NCI-H146 treated with DMSO at 0.1 percent for 48 hours (cell line): ENCODE data around the gene SLC29A4.
A peak's percentile ranks its signal among the peaks of the same experiment; 100 is the strongest.
"Not testable (repeated sequence)": the region's sequence is repeated elsewhere in the genome, so short reads cannot be mapped to it uniquely, and the experiment has no call there.

Experiments
- DNase-seq: peaks from one replicate; lab custom pipeline; 2025; ENCODE audit not compliant: unreplicated experiment; lab: John Stamatoyannopoulos, UW

The SLC29A4 gene

DNA sequence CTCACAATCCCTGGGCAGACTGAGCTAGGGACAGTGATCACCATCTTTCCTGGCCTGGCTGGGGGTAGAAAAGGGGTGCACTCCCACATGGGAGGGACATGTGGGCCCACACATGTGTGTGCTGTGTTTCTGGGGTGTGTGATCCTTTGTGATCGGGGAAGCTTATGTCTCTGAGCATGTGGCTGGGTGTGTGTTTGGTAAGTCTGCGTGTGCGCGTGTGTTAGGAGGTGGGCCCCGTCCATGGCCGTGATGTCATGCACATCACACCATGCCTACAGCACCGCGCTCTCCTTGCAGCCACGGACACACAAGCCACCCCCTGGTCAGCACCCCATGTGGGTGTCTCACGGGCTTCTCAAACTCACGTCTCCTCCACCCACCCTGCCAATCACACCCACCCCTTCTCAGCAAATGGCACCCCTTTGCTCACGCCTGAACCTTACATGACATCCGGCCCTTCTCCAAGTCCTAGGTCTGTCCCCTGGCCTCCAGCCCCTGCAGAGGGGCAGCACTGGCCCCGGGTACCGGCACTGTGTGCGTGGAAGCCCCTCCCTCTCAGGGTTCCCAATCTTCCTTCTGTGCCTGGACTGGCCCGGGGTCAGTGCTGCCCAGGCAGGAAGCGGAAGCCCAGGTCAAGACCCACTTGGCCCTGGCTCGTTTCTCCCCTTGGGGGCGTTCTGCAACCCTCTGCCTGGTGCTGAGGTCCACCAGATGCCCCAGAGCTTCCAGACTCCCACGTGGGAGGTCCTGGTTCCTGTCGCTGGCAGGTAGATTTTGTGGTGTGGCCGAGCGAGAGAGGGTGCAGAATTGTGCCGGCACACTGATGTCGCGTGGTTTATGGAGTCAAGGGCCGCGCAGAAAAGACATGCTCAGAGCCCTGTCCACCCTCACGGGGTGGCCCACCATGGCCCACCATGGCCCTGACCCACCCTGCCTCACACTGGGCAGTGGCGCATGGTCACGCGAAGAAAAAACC lies 12.6 kb downstream of the SLC29A4 start:
- DNase-seq: no peak

DNA sequence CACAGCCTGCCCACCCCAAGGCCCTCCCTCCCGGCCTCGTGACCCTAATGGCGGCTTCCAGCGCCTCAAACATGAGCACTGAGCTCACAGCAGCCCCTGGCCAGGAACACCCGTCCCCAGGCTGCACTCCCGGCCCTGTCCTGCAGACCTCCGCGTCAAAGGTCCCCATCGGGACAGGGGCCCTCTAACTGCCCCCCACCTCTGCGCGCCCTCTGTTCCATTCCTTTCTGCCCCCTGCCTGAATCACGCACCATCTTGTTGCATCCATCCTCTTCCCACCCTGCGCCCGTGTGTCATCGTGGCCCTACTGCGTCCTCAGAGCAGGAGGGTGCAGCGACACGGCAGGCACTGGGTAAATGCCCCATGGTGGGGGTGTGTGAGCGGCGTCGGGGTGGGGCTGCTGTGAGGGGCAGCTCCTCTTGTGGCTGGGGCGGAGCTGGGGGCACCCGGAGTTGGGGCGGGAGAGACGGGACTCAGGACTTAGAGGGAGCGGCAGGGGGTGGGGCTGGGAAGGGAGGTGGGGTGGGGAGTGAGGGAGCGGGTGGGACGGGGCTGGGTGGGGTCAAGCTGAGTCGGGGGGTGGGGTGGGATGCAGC lies 13.4 kb downstream of the SLC29A4 start:
- DNase-seq: no peak

DNA sequence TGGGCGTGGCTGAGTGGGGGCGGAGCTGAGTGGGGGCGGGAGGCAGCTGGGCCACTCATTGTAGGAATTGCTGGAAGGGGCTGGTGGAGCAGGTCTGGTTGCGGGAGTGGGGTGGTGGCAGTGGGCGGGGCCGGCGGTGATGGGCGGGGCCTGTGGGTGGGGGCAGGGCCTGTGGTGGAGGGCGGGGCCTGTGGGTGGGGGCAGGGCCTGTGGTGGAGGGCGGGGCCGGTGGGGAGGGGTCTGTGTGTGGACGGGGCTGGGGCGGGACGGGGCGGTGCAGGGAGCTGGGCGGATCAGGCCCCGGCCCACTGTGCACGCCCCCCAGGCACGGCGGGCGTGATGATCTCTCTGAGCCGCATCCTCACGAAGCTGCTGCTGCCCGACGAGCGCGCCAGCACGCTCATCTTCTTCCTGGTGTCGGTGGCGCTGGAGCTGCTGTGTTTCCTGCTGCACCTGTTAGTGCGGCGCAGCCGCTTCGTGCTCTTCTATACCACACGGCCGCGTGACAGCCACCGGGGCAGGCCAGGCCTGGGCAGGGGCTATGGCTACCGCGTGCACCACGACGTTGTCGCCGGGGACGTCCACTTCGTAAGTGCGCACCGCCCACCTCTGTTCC lies 14.0 kb downstream of the SLC29A4 start:
- DNase-seq: peak; percentile 18

DNA sequence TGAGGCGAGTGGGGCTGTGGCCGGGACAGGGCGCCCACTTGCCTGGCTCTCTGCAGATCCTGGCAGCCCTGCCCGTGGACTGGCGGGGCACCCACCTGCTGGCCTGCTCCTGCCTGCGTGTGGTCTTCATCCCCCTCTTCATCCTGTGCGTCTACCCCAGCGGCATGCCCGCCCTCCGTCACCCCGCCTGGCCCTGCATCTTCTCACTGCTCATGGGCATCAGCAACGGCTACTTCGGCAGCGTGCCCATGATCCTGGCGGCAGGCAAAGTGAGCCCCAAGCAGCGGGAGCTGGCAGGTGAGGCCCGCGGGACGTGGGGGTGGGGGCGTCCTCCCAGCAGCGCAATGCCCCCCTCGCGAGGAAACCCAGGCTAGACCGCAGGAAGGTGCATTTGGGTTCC lies 17.6 kb downstream of the SLC29A4 start:
- DNase-seq: no peak

DNA sequence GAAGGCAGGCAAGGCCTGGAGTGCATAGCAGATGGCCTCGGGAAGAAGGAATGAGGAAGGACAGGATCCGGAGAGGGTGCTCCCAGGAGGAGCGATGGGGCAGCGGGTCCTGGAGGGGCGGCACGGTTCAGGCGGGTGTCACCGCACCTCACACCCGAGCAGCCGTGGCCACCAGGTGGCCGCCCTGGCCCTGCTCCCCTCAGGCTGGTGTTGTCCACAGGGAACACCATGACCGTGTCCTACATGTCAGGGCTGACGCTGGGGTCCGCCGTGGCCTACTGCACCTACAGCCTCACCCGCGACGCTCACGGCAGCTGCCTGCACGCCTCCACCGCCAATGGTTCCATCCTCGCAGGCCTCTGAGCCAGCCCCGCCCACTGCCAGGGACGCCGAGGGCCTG lies 19.8 kb downstream of the SLC29A4 start:
- DNase-seq: no peak

DNA sequence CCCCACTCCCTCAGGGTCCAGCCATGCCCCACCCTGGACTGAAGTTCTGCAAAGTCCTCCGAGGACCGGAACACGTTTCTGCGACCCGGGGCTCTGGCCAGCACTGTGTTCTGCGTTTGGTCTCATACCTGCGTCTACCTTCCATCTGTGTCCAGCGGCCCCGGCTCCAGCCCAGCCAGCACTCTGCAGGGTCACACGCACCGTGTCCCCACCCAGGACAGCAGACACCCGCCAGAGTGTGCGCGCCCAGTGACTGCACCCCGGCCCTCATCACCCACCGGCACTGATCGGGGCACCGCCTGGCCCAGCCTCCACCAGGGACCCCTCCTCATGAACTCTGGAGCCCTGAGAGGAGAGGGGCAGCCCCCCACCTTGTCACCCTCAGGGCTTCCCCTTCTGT lies 20.3 kb downstream of the SLC29A4 start:
- no peak for DNase-seq

DNA sequence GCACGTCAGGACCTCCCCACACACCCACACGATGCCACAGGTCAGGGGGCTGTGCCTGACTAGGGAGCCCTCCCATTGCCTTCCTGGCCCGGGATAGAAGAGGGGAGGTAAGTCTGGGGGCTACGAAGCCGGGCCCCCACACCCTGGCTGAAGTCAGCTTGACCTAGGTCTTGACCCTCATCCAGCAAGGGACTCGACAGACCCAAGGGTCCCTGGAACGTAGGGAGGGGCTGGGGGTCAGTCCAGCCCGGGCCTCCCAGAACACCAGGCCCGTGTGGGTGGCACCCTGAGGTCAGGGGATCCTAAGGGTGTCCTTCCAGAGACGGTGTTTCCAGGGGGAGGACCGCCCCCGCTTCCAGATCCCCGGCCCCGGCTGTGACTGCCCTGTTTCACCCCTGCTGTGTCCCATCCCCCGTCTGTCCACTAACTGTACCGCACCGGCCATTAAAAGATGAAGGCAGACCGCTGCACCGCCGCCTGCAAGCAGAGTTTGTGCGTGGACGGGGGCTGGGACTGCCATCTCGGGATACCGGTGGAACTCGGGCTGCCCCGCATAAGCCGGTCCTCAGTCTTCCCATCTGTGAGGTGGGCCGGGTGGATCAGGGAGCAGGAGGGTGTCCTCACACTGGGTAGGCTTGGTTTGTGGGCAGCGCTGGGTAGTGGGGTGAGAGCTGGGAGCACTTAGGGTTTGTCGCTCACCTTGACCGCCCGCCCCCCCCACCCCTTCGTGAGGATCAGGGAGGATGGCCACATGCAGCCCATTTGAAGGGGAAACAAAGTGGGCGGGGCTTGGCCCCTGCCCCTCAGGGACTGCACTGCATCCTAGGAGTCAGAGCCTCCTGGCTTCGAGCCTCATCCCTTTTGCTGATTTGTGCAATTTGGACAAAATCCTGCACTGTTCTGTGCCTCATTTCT lies 21.1 kb downstream of the SLC29A4 start:
- DNase-seq: no peak

DNA sequence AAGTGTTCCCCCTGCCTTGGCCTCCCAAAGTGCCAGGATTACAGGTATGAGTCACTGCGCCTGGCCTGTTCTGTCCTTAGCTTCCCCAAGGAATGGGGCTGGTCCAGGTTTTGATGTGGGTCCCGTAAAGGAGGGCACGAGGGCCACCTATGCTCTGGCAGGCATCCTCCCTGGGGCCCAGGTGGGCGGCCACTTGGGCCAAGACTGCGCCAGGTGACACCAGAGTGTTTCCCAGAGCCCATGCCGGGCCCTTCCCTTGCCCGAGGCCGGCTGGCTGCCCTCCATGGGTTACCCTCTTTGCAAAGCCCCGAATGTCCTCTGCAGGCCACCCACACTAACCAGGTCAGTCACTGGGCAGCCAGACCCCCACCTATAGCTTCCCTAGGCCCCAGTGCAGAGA lies 22.3 kb downstream of the SLC29A4 start:
- not testable (repeated sequence) for DNase-seq

DNA sequence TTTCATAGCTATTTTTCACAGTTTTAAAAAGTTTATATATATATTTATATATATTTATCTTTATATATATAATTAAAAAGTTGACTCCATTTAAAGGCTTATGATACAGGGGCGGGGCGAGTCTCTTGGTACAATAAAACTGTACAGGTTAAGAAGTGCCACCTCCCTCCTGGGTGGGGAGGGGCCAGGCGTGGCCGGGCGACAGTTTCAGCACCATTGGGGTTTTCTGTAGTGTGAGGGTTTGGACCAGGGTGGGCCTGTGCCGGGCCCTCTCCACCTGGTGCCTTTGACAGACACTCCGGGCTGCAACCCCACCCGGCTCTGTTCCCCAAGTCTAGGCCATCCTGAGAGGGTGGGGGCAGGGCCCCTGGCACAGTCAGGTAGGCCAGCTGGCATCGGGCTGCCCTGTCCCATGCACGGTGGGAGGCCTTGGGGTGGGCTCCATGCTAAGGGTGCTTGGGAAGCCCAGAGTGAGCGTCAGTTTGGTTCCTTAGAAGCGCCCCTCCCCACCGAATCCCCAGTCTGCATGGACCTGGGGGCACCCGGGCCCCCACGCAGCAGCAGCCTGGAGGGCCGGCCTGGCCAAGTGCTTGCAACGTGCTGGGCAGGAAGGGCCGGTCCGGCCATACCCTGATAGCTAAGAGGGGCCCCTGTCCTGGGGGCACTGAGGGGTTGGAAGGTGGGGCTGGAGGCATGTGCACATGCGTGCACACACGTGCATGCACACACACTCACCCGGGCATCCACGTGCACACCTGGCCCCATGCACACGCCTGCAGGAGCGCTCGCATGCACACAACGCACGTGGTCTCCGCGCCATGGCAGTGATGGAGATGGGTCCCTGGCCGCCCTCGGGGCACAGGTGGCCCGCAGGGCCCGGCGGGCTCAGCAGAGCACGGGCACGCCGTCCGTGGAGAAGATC lies 24.7 kb downstream of the SLC29A4 start:
- DNase-seq: not testable (repeated sequence)

DNA sequence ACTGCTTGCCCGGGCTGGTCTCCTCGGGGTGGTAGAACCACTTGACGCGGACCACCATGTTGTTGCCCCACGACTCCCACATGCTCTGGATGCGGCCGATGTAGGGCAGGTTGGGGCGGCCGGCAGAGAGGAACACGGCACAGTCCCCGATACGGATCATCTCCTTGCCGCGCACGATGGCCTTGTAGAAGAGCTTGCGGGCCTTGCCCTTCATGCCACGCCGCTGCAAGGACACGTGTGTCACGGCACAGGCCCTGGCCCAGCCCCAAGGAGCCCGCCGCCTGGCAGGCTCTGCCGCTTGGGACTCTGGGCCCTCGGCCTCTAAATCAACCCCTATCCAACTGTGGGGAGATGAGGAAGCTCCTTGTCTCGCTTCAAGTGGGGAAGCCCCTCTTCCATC lies 26.4 kb downstream of the SLC29A4 start:
- no peak for DNase-seq

DNA sequence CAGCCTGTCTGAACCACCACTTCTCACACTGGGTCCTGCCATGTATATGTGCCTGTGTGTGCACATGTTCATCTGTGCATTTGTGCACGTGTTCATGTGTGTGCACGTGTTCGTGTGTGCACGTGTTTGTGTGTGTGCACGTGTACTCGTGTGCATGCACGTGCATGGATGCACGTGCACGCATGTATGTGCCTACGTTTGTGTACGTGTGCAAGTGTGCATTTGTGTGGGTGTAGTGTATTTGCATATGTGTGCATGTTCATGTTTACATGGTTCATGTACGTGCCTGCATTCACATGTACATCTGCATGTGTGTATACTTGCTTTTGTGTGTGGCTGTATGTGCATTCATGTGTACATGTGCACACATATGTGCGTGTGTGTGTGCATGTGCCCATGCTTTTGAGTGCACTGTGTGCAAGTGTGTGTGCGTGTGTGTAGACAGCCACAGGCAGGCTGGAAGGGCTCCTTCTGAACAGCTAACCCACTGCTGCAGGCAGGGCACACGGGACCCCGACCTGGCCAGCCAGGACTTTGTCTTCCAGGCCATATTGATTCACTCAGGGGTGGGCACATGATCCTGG lies 28.2 kb downstream of the SLC29A4 start:
- DNase-seq: no peak

DNA sequence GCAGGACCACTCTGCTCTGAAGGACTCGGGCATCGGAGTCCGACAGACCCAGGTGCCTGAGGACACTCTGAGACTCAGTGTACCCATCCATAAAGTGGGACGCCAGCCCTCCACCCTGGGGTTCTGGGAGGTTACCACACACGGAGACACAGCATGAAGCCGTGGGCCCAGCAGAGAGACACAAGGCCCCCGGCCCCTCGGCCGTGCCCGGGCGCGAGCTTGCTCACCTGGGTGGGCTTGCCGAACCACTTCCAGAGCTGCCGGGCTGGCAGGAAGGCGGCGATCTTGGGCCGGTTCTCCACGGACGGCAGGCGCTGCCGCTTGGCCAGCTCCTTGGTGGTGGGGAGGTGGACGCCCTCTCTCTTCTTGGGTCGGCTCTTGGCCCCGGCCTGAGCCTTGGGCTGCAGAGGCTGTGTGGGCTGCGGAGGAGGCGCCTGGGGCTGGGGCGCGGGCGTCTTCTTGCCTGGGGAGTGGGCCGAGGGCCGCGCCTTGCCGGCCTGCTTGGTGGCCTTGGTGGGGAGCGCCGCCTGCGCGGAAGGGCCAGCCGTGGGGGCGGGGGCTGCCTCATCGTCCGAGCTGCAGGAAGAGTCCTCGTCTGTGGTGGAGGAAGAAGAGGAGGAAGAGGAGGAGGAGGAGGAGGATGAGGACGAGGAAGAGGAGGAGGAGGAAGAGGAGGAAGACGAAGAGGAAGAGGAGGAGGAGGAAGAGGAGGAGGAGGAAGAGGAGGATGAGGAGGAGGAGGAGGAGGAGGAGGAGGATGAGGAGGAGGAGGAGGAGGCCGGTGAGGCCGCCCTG lies 29.7 kb downstream of the SLC29A4 start:
- not testable (repeated sequence) for DNase-seq

DNA sequence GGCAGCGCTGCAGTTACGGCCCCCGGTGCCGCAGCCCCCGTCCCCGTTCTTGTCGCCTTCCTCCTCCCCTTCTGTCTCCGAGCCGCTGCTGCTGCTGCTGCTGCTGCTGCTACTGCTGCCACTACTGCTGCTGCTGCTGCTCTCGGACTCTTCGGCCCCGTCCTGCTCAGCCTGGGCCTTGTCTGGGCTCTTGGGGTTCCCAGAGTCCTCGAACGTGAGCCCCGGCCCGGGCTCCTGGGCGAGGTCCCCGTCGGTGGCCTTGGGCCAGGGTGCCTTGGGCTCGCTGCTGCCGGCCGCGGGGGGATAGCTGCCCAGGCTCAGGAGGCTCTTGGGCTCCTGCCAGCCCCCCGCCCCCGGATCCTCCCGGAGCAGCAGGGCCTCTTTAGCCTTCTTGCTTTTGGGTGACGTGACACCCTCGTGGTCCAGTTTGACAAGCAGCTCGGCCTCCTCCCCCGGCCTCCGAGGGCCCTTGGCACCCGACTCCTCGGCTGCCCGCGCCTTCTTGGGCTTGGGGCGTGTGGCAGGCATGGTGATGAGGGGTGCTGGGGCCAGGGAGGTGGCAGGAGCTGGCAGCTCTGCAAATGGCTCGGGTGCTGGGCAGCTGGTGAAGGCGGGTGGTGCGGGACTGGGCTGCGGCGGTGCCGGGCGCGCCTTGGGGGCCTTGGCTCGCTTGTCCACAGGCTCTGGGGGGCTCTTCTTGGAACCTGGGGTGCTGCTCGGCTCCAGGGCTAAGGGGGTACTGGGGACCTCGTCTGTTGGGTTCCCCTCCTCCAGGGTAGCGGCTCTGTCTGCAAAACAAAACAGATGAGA lies 30.5 kb downstream of the SLC29A4 start:
- DNase-seq: not testable (repeated sequence)

DNA sequence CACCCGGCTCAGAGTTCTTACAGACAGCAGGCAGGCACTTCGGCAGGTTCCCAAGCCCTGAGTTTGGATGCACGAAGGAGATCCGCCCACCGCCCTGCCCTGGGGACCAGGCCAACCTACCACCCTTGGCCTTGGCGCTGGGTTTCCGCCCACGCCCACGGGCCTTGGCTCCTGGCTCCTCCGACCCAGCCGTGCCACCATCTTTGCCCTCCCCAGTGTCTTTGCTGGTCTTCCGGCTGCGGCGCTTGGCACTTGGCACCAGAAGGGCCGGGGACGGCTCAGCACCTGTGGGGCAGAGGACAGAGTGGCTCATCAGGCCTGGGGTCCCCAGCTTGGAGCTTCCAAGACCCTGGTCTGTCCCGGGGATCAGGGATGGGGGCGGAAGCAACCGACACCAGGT lies 32.1 kb downstream of the SLC29A4 start:
- no peak for DNase-seq

DNA sequence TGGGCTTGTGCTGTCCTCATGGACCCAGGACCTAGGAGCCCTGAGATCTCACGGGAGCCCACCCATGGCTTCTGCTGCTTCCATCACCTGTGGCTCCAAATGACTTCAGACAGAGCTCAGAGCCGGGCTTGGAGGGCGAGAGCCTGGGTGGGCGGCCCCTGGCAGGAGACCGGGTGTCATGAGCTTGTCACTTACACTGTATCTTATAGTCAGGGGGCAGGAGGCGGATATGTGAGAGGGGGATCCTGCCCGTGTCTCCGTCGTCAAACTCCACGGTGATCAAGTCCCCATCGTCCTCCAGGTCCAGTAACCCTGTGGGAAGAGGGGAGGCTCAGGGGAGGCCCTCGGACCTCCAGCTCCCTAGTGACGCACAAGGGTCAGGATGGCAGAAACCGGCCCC lies 33.0 kb downstream of the SLC29A4 start:
- no peak for DNase-seq

DNA sequence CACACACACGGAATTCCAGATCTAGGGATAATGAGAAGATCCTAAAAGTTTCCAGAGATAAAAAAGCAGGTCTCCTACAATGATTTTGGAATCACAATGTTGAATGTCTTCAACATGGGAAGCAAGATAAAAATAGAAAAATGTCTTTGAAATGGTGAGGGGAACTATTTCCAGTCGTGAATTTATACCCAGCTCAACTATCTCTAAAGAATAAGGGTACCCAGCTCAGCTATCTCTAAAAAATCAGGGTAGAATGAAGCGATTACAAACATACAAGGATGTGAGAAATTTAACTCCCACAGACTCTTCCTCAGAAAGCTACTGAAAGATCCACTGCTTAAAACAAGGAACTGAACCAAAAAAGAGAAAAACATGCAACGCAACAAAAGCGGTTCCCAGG lies 35.9 kb downstream of the SLC29A4 start:
- DNase-seq: not testable (repeated sequence)

DNA sequence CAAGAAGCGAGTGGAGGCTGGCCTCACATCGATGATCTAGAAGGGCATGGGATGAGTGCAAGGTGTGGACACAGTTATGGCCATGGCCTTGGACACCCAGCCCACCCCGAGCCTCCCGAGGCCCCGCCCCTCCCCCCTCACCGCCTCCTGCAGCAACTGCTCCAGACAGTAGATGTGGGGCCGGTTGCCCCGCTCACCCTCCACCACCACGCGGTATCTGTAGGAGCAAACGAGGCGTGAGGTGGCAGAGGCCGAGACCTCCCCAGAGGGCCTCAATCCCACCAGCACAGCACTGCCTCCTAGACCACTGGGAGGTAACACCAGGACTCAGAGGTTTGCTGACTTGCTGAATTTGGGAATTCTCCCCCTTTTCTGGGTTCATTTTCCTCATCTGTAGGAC lies 37.6 kb downstream of the SLC29A4 start:
- DNase-seq: no peak
